IMR-90 (cell line): ENCODE data around the gene RSPH9. TPM values are rescaled to one million over a fixed set of nuclear protein-coding genes. Genes with fewer than 3 reads are reported as not detected.

Source experiments
- ATAC-seq: fragments of 200-7000 bp; cut with Tn5 transposase; 2 replicates; pipeline ENCODE4 v1.9.1; 2020; ENCODE audit warnings: low read depth, mild to moderate bottlenecking, moderate library complexity
- BruUV-seq: library from RNA; stranded (reverse); fragments of 400-500 nt; replicated peaks from 2 replicates; lab custom pipeline; 2021; lab: Mats Ljungman, UMichigan
- CTCF ChIA-PET: fragments of 300-600 bp; formaldehyde crosslinking; extraction: SDS; loops from one replicate; lab custom pipeline; 2021; ENCODE audit warnings: antibody characterized with exemption; lab: Yijun Ruan, JAX
- POLR2A ChIA-PET: fragments of 300-600 bp; sonication (Branson Sonifier 250); formaldehyde crosslinking; loops from one replicate; lab custom pipeline; 2022; ENCODE audit warnings: antibody characterized with exemption; ENCODE audit not compliant: unreplicated experiment; lab: Charles Lee
- DNase-seq: peaks from one replicate; pipeline ENCODE4 v3.0.0; 2013
- H2AFZ ChIP-seq: replicated peaks from 2 replicates; pipeline ENCODE3; 2013; ENCODE audit warnings: low read length, mild to moderate bottlenecking; ENCODE audit not compliant: poor library complexity
- H2AK5ac ChIP-seq: 2 replicates; pipeline ENCODE4 v1.6.1; 2013; ENCODE audit warnings: low read depth, low read length, inconsistent platforms
- H2AK9ac ChIP-seq: replicated peaks from 2 replicates; pipeline ENCODE3; 2013; ENCODE audit warnings: mild to moderate bottlenecking, low read depth, low read length, moderate library complexity; ENCODE audit not compliant: poor library complexity
- H2BK120ac ChIP-seq: 2 replicates; pipeline ENCODE4 v1.6.1; 2013; ENCODE audit warnings: low read depth, low read length, inconsistent platforms
- H2BK15ac ChIP-seq: 3 replicates; pipeline ENCODE4 v1.6.1; 2013; ENCODE audit warnings: low read depth, low read length, inconsistent platforms
- H2BK20ac ChIP-seq: 2 replicates; pipeline ENCODE4 v1.6.1; 2013; ENCODE audit warnings: low read depth, mild to moderate bottlenecking, inconsistent platforms, low read length, moderate library complexity
- H2BK5ac ChIP-seq: 2 replicates; pipeline ENCODE4 v1.6.1; 2013; ENCODE audit warnings: mild to moderate bottlenecking, low read depth, low read length, inconsistent platforms; ENCODE audit not compliant: poor library complexity, severe bottlenecking
- H3K14ac ChIP-seq: replicated peaks from 2 replicates; pipeline ENCODE4 v1.6.1; 2013; ENCODE audit warnings: low read depth, low read length, inconsistent platforms
- H3K18ac ChIP-seq: 2 replicates; pipeline ENCODE4 v1.6.1; 2013; ENCODE audit warnings: low read depth, low read length, control low read depth
- H3K23ac ChIP-seq: 2 replicates; pipeline ENCODE4 v1.6.1; 2013; ENCODE audit warnings: low read depth, low read length, inconsistent platforms
- H3K27ac ChIP-seq: 2 replicates; pipeline ENCODE4 v1.5.1; 2013; ENCODE audit warnings: mild to moderate bottlenecking, control low read depth, low read length; ENCODE audit not compliant: insufficient read depth
- H3K27me3 ChIP-seq: 2 replicates; pipeline ENCODE4 v1.6.1; 2013; ENCODE audit warnings: low read length; ENCODE audit not compliant: control insufficient read depth, insufficient read depth
- H3K36me3 ChIP-seq: 2 replicates; pipeline ENCODE4 v1.6.1; 2013; ENCODE audit warnings: low read length, mixed read lengths; ENCODE audit not compliant: control insufficient read depth, insufficient read depth
- H3K4ac ChIP-seq: 2 replicates; pipeline ENCODE4 v1.6.1; 2013; ENCODE audit warnings: low read depth, low read length, inconsistent platforms
- H3K4me1 ChIP-seq: 2 replicates; pipeline ENCODE4 v1.6.1; 2013; ENCODE audit warnings: low read length, mixed read lengths; ENCODE audit not compliant: control insufficient read depth, insufficient read depth
- H3K4me2 ChIP-seq: 2 replicates; pipeline ENCODE4 v1.6.1; 2013; ENCODE audit warnings: low read depth, mild to moderate bottlenecking, control low read depth, low read length, moderate library complexity
- H3K4me3 ChIP-seq: 2 replicates; pipeline ENCODE4 v1.5.1; 2013; ENCODE audit warnings: low read depth, mild to moderate bottlenecking, control low read depth, low read length, moderate library complexity; ENCODE audit not compliant: insufficient read depth
- H3K56ac ChIP-seq: 2 replicates; pipeline ENCODE4 v1.6.1; 2013; ENCODE audit warnings: low read length, inconsistent platforms; ENCODE audit not compliant: insufficient read depth; ENCODE audit errors: extremely low read depth
- H3K79me1 ChIP-seq, 2 experiments: 2 replicates each; pipeline ENCODE4 v1.6.1; 2013; ENCODE audit warnings: low read length in 2 of 2, inconsistent platforms in 1 of 2, low read depth in 1 of 2
- H3K9ac ChIP-seq: 2 replicates; pipeline ENCODE4 v1.6.1; 2013; ENCODE audit warnings: low read depth, low read length, control low read depth
- H3K9me1 ChIP-seq: 2 replicates; pipeline ENCODE4 v1.6.1; 2013; ENCODE audit warnings: low read length, inconsistent platforms; ENCODE audit not compliant: insufficient read depth
- H3K9me3 ChIP-seq: 2 replicates; pipeline ENCODE4 v1.6.1; 2013; ENCODE audit warnings: low read length; ENCODE audit not compliant: control insufficient read depth, insufficient read depth
- H4K20me1 ChIP-seq: 2 replicates; pipeline ENCODE4 v1.6.1; 2013; ENCODE audit warnings: low read length, inconsistent platforms; ENCODE audit not compliant: insufficient read depth
- H4K5ac ChIP-seq: 2 replicates; pipeline ENCODE4 v1.6.1; 2013; ENCODE audit warnings: mild to moderate bottlenecking, low read depth, low read length, control low read depth
- H4K8ac ChIP-seq, 2 experiments: 2 replicates each; pipeline ENCODE4 v1.6.1; 2013; ENCODE audit warnings: low read depth in 2 of 2, low read length in 2 of 2, control low read depth in 1 of 2, inconsistent platforms in 1 of 2
- H4K91ac ChIP-seq: 2 replicates; pipeline ENCODE4 v1.6.1; 2013; ENCODE audit warnings: low read depth, low read length, inconsistent platforms; ENCODE audit not compliant: insufficient read depth
- CEBPB ChIP-seq: IDR thresholded peaks from 2 replicates; pipeline ENCODE4 v1.6.1; 2012; ENCODE audit warnings: low read depth, low read length, improper control_type of control experiment
- CHD1 ChIP-seq: IDR thresholded peaks from 2 replicates; pipeline ENCODE4 v1.6.1; 2012; ENCODE audit warnings: low read depth, low read length, improper control_type of control experiment
- MAZ ChIP-seq: IDR thresholded peaks from 2 replicates; pipeline ENCODE4 v1.6.1; 2012; ENCODE audit warnings: low read depth, mild to moderate bottlenecking, low read length, improper control_type of control experiment, moderate library complexity, borderline replicate concordance
- MXI1 ChIP-seq: IDR thresholded peaks from 2 replicates; pipeline ENCODE4 v1.6.1; 2012; ENCODE audit warnings: low read depth, mild to moderate bottlenecking, low read length, moderate library complexity, borderline replicate concordance
- POLR2A ChIP-seq: IDR thresholded peaks from 2 replicates; pipeline ENCODE4 v1.6.1; 2012; ENCODE audit warnings: mild to moderate bottlenecking, low read depth, low read length
- RAD21 ChIP-seq: IDR thresholded peaks from 2 replicates; pipeline ENCODE4 v1.6.1; 2012; ENCODE audit warnings: low read length, improper control_type of control experiment
- RCOR1 ChIP-seq: IDR thresholded peaks from 2 replicates; pipeline ENCODE4 v1.6.1; 2012; ENCODE audit warnings: mild to moderate bottlenecking, low read length, improper control_type of control experiment; ENCODE audit not compliant: insufficient replicate concordance
- RFX5 ChIP-seq: IDR thresholded peaks from 2 replicates; pipeline ENCODE4 v1.8.0; 2012; ENCODE audit warnings: low read depth, mild to moderate bottlenecking, low read length, moderate library complexity
- SMC3 ChIP-seq: fragments of 150-350 bp; IDR thresholded peaks from 2 replicates; pipeline ENCODE4 v1.6.1; 2016; ENCODE audit warnings: low read depth, mild to moderate bottlenecking, antibody characterized with exemption, low read length, moderate library complexity
- WGBS, 2 experiments: methylation state at CpG; one replicate each; pipeline versions ENCODE4 v1.1.5 to v1.1.7; 2013; ENCODE audit warnings: missing lambda C conversion rate in 2 of 2; ENCODE audit not compliant: insufficient read length in 1 of 2; ENCODE audit errors: extremely low coverage in 2 of 2; 5-methylcytosine and 5-hydroxymethylcytosine counted together
- dilution Hi-C: fragments of 300-500 bp; cut with HindIII; formaldehyde crosslinking; loops from one replicate; pipeline ENCODE4 v1.14.3; 2018; ENCODE audit warnings: low sequenced_read_pairs; ENCODE audit not compliant: unreplicated experiment
- in situ Hi-C: fragments of 300-500 bp; cut with MboI; formaldehyde crosslinking; loops from 3 replicates; pipeline ENCODE4 v1.14.3; 2019; ENCODE audit warnings: low sequenced_read_pairs, inconsistent platforms, mixed read lengths
- intact Hi-C: fragments of 100-400 bp; cut with micrococcal nuclease; formaldehyde crosslinking; loops from 2 replicates; pipeline ENCODE4 v1.10.0; 2022
- polyA plus RNA-seq, 3 experiments: library from polyadenylated mRNA; depleted of rRNA; stranded (reverse); fragments of >200 nt; gene quantifications; 2 replicates each; pipeline ENCODE4 v1.2.3, GENCODE V29; 2012; ENCODE audit warnings: low replicate concordance in 1 of 3
- total RNA-seq: library from RNA; depleted of rRNA; stranded (reverse); fragments of >200 nt; gene quantifications from 2 replicates; pipeline ENCODE4 v1.2.3, GENCODE V29; 2012
- TF ChIP-seq, protein P1 (sequence below): fragments of 150-350 bp; IDR thresholded peaks from 2 replicates; pipeline ENCODE4 v1.6.1; 2016; ENCODE audit warnings: low read depth, mild to moderate bottlenecking, low read length, moderate library complexity, borderline replicate concordance
- TF ChIP-seq, protein P2 (sequence below): conservative IDR thresholded peaks from 2 replicates; pipeline ENCODE4 v1.5.1; 2012; ENCODE audit warnings: mild to moderate bottlenecking, low read depth, low read length, improper control_type of control experiment
- TF ChIP-seq, protein P3 (sequence below): fragments of 150-350 bp; IDR thresholded peaks from 2 replicates; pipeline ENCODE4 v1.6.1; 2017; ENCODE audit warnings: mild to moderate bottlenecking, antibody characterized with exemption, low read length, low read depth

Gene RSPH9
- total and polyA plus RNA-seq, 2 of the 4 experiments (the other 2 are of a cell fraction) = 0.18 to 0.21 TPM

DNA sequence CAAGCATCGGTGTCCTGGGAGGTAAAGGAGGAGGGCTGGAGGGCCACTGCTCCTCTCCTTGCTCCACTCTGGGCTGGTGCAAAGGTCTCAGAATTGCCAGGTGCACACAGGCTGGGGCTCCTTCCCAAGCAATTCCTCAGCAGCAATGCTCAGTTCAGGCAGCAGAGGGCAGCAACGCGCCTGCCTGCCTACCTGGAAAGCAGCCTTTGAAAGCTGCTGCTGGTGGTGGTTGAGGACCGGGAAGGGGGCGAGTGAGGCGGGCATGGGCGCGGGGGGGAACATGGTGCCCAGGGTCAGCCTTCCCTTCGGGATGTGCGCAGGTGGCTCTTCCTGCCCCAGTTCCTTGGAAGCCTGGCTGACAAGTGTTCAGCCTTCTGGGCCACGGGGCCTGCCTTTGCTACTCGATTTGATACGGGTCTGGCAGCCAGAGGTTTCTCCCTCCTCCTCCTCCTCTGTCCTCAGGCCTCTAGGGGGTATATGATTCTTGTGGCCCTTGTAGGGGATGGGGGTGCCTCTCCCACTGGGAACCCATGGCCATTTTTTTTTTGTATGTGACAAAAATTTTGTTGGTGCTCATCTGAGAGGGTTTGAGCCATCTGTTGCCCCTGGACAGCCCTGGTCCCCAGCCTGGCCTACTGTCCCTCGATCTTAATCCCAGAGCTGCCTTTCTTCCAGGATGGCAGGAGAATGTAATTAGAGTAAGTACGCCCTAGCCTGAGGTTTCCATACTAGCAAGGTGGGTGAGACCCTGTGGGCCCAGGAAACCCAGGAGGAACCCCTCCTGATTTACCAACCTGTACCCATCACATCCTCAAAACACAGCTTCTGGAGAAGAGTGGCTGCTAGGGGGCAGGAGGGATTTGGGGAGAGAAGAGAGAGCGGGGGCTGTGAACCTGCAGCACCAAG, 22.7 kb downstream of the RSPH9 start:
- no peak overlapping the region for H3K14ac ChIP-seq
- DNase-seq (peak; percentile 60), ATAC-seq (peak; percentile 73)
- no peak overlapping the region for H2BK5ac ChIP-seq
- intact Hi-C loops (loop anchor here (1.0 to 10.0 kb wide), 5 partner anchors 91 to 412 kb away; no protein-coding TSS in a partner anchor), dilution Hi-C loops (no loop called here), in situ Hi-C loops (loop anchor here (5.0 kb wide), 2 partner anchors 100 to 415 kb away; no protein-coding TSS in a partner anchor)
- H2BK15ac ChIP-seq = no peak overlapping the region
- H3K4me1 ChIP-seq = peaks cover 17% of the 10 kb centered on the region
- no peaks in the 10 kb centered on the region for H3K27me3 ChIP-seq
- peak overlapping the region; percentile 14 for H4K5ac ChIP-seq
- H3K9me1 ChIP-seq = peaks cover 20% of the 10 kb centered on the region; the same call in 1 of the 2 replicates
- H4K8ac ChIP-seq = peak overlapping the region in 1 of 2 experiments; percentile 45; a peak in 2 of 4 replicates
- WGBS, 2 experiments = 29% methylated on average over 3 of the region's 16 CpGs; no CpG with 5 or more reads in 1 of the 2 experiments
- peak overlapping the region; percentile 54; the same call in 1 of the 2 replicates for H3K4me2 ChIP-seq
- H2BK20ac ChIP-seq = no peak overlapping the region
- no peak overlapping the region for H3K56ac ChIP-seq
- peaks cover 15% of the 10 kb centered on the region; the same call in 1 of the 2 replicates for H3K36me3 ChIP-seq
- H2AK9ac ChIP-seq = peak overlapping the region; percentile 86
- H4K20me1 ChIP-seq = no peaks in the 10 kb centered on the region; the same call in 1 of the 2 replicates
- H3K79me1 ChIP-seq = no peaks in the 10 kb centered on the region
- H3K27ac ChIP-seq = no peak overlapping the region
- H2BK120ac ChIP-seq = no peak overlapping the region
- H3K18ac ChIP-seq = no peak overlapping the region
- H2AFZ ChIP-seq = peak overlapping the region; percentile 84
- no peak overlapping the region for H2AK5ac ChIP-seq
- POLR2A ChIA-PET = interaction anchor here (0.6 kb wide), 1 partner anchor 102 kb away, joined by 3 read pairs; no protein-coding TSS in a partner anchor
- no peaks in the 10 kb centered on the region for H3K9me3 ChIP-seq
- BruUV-seq = no TSS peak
- H3K4ac ChIP-seq = 0 out of 2 replicates have a peak overlapping the region, but pooled peaks have one; percentile 19
- no peak overlapping the region for H3K9ac ChIP-seq
- H3K4me3 ChIP-seq = no peak overlapping the region
- no peak overlapping the region for H3K23ac ChIP-seq
- peak overlapping the region; percentile 25; the same call in 1 of the 2 replicates for H4K91ac ChIP-seq
- CTCF ChIA-PET = interaction anchor here (0.7 to 1.7 kb wide), 8 partner anchors 11 to 412 kb away, joined by 3 to 6 read pairs (median 3); no protein-coding TSS in a partner anchor
- no peak for TF ChIP-seq MXI1
- TF ChIP-seq, protein P1, sequence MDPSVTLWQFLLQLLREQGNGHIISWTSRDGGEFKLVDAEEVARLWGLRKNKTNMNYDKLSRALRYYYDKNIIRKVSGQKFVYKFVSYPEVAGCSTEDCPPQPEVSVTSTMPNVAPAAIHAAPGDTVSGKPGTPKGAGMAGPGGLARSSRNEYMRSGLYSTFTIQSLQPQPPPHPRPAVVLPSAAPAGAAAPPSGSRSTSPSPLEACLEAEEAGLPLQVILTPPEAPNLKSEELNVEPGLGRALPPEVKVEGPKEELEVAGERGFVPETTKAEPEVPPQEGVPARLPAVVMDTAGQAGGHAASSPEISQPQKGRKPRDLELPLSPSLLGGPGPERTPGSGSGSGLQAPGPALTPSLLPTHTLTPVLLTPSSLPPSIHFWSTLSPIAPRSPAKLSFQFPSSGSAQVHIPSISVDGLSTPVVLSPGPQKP = no peak
- TF ChIP-seq RFX5 = no peak
- TF ChIP-seq SMC3 = peak; percentile 93
- TF ChIP-seq, protein P2, sequence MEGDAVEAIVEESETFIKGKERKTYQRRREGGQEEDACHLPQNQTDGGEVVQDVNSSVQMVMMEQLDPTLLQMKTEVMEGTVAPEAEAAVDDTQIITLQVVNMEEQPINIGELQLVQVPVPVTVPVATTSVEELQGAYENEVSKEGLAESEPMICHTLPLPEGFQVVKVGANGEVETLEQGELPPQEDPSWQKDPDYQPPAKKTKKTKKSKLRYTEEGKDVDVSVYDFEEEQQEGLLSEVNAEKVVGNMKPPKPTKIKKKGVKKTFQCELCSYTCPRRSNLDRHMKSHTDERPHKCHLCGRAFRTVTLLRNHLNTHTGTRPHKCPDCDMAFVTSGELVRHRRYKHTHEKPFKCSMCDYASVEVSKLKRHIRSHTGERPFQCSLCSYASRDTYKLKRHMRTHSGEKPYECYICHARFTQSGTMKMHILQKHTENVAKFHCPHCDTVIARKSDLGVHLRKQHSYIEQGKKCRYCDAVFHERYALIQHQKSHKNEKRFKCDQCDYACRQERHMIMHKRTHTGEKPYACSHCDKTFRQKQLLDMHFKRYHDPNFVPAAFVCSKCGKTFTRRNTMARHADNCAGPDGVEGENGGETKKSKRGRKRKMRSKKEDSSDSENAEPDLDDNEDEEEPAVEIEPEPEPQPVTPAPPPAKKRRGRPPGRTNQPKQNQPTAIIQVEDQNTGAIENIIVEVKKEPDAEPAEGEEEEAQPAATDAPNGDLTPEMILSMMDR = peak; percentile 89
- no peak for TF ChIP-seq RCOR1
- no peak for TF ChIP-seq CEBPB
- no peak for TF ChIP-seq CHD1
- TF ChIP-seq MAZ = peak; percentile 47; the same call in 1 of the 2 replicates
- peak; percentile 91 for TF ChIP-seq RAD21
- TF ChIP-seq, protein P3, sequence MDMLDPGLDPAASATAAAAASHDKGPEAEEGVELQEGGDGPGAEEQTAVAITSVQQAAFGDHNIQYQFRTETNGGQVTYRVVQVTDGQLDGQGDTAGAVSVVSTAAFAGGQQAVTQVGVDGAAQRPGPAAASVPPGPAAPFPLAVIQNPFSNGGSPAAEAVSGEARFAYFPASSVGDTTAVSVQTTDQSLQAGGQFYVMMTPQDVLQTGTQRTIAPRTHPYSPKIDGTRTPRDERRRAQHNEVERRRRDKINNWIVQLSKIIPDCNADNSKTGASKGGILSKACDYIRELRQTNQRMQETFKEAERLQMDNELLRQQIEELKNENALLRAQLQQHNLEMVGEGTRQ = no peak
- TF ChIP-seq POLR2A = no peak
